Stimulated activated naive CD8-positive, alpha-beta T cell treated with anti-CD3 and anti-CD28 coated beads, Interleukin-15, Interleukin-2, amounts not matched to agents 100 ng/mL and 50 ng/mL, for 24 hours (primary cell): Measurements from ENCODE around the gene ST3GAL3.
"Not testable (repeated sequence)": the region's sequence is repeated elsewhere in the genome, so short reads cannot be mapped to it uniquely, and the experiment has no call there.

Experiments
- H3K27ac Mint-ChIP-seq: one replicate; pipeline ENCODE4 v1.8.0; 2021; ENCODE audit warnings: mild to moderate bottlenecking, mixed read lengths
- H3K27me3 Mint-ChIP-seq: one replicate; pipeline ENCODE4 v1.8.0; 2021; ENCODE audit warnings: mixed read lengths
- H3K36me3 Mint-ChIP-seq: one replicate; pipeline ENCODE4 v1.8.0; 2021; ENCODE audit warnings: low read depth, mixed read lengths
- H3K4me1 Mint-ChIP-seq: one replicate; pipeline ENCODE4 v1.8.0; 2021; ENCODE audit warnings: low read depth, mixed read lengths
- H3K4me3 Mint-ChIP-seq: one replicate; pipeline ENCODE4 v1.8.0; 2021; ENCODE audit warnings: mild to moderate bottlenecking, mixed read lengths
- H3K9me3 Mint-ChIP-seq: one replicate; pipeline ENCODE4 v1.8.0; 2021; ENCODE audit warnings: mixed read lengths

The ST3GAL3 gene

DNA sequence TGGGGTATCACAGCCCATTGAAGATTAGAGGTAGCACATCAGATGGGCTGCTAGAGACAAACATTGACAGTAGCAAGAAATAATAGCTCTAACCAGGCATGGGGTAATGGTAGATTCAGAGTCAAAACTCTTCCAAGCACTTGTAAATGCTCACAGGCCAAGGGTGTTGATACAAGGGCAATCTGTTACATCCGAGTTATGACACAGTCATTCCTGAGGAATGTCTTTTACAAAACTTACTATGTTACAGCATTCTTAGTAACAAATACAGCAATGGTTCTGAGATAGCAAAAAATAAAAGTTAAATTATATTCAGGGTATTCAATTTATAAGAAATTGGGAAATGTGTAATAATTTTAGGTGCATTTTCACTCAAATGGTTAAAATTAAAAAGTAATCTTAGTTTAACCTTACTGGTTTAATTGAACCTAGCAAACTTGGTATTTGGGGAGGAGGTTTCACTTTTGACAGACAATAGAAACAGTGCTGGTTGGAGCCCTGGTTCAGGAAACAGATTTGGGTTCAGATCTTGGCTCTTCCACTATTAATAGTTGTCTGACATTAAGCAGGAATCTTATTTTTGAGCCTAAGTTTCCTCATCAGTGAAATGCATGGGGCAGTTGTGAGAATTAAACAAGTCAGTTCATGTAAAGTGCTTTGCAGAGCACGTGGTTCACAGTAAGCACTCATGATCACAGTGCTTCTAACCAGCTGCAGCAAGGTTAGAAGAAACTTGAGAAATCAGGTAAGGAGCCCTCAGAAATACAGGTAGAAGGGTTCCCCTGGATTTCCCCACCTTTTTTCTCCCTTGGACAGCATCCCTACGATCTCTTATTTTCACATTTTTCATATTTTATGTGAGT, 4.4 kb downstream of the ST3GAL3 start:
- H3K4me3 Mint-ChIP-seq = no peak overlapping the region
- H3K4me1 Mint-ChIP-seq = peaks cover 17% of the 10 kb centered on the region
- no peaks in the 10 kb centered on the region for H3K9me3 Mint-ChIP-seq
- H3K27ac Mint-ChIP-seq = no peak overlapping the region
- H3K27me3 Mint-ChIP-seq = no peaks in the 10 kb centered on the region
- peaks cover 25% of the 10 kb centered on the region for H3K36me3 Mint-ChIP-seq

DNA sequence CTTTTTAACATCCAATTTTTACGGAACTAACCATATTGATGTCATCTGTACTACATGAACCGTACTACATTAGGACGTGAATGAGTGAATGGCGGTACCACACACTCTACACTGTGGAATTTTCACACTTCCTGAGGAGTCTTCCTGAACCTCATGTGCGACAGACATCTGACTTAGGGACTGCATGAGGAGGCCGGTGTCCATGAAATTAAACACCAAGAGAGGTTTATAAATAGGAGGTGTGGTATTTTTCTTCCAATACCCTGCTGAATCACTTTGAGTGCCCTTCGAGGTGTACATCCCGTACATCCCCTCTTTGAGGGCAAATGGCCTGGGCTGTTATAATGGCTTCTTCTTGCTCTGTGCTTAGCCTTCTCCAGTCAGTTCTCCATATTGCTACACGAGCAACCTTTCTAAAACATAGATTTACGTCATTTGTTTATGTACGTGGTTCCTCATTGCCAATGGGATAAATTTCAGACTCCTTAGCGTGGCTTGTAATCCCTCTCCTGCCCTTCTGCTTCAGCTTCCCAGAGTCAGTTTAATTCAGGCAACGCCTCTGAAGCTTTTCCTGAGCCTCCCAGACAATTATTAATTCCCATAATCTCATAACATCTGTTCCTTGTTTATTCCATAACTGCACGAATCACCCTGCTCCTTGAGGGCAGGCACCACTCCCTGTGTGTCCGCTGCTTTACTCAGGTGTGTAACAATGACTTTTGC, 9.4 kb downstream of the ST3GAL3 start:
- H3K27ac Mint-ChIP-seq = no peak overlapping the region
- peaks cover 12% of the 10 kb centered on the region for H3K36me3 Mint-ChIP-seq
- no peak overlapping the region for H3K4me3 Mint-ChIP-seq
- H3K4me1 Mint-ChIP-seq = no peaks in the 10 kb centered on the region
- no peaks in the 10 kb centered on the region for H3K27me3 Mint-ChIP-seq
- H3K9me3 Mint-ChIP-seq = no peaks in the 10 kb centered on the region

DNA sequence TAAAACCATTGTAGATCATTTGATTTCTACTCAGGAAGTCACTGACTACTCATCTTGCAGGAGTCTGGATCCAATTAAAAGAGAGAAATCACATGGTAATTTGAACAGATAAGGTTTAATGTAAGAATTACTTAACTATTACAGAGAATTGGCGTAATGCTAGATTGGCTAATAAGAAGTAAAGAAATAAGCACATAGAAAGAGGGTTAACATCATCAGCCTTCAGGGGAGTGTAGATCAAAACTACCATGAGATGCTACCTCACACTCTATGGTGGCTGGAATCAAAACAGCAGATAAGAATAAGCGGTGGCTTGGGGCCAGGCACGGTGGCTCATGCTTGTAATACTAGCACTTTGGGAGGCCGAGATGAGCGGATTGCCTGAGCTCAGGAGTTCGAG, 11.7 kb downstream of the ST3GAL3 start:
- Mint-ChIP-seq H3K4me1 (no peaks in the 10 kb centered on the region), H3K4me3 (no peak overlapping the region), H3K9me3 (no peaks in the 10 kb centered on the region), H3K27ac (no peak overlapping the region), H3K36me3 (peaks cover 14% of the 10 kb centered on the region), H3K27me3 (no peaks in the 10 kb centered on the region)

DNA sequence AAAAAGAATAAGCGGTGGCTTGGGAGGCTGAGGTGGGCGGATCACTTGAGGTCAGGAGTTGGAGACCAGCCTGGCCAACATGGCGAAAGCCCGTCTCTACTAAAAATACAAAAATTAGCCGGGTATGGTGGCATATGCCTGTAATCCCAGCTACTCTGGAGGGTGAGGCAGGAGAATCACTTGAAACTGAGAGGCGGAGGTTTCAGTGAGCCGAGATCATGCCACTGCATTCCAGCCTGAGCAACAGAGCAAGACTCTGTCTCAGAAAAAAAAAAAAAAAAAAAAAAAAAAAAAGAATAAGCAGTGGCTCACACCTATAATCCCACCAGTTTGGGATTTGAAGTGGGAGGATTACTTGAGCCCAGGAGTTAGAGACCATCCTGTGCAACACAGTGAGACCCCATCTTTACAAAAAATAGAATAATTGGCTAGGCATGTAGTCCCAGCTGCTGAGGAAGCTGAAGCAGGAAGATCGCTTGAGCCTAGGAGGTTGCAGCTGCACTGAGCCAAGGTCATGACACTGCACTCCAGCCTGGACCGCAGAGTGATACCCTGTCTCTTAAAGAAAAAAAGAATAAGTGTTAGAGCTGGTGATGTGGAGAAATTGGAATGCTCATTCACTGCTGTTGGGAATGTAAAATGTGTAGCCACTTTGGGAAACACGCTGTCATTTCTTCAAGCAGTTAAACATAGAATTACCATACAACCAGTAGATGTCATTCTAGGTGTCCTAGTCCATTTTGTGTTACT, 12.5 kb downstream of the ST3GAL3 start:
- not testable (repeated sequence) for H3K4me3 Mint-ChIP-seq

DNA sequence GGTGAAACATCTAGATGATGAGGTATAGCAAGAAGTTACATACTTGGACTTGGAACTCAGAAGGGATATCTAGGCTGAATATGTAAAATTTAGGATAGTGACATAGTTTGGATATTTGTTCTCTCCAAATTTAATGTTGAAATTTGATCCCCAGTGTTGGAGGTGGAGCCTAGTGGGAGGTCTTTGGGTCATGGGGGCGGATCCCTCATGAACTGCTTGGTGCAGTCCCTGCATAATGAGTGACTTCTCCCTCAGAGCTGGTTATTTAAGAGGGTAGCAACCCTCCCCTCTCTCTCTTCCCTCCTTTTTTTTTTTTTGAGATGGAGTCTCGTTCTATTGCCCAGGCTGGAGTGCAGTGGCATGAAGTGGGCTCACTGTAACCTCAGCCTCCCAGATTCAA, 15.5 kb downstream of the ST3GAL3 start:
- H3K27ac Mint-ChIP-seq = no peak overlapping the region
- peaks cover 6% of the 10 kb centered on the region for H3K36me3 Mint-ChIP-seq
- H3K9me3 Mint-ChIP-seq = no peaks in the 10 kb centered on the region
- H3K27me3 Mint-ChIP-seq = no peaks in the 10 kb centered on the region
- no peak overlapping the region for H3K4me3 Mint-ChIP-seq
- H3K4me1 Mint-ChIP-seq = no peaks in the 10 kb centered on the region

More for the DNA sequence above, 12.5 kb downstream of the ST3GAL3 start:
- not testable (repeated sequence) for H3K4me1 Mint-ChIP-seq, H3K27ac Mint-ChIP-seq, H3K27me3 Mint-ChIP-seq, H3K9me3 Mint-ChIP-seq
- H3K36me3 Mint-ChIP-seq = peaks cover 14% of the 10 kb centered on the region

DNA sequence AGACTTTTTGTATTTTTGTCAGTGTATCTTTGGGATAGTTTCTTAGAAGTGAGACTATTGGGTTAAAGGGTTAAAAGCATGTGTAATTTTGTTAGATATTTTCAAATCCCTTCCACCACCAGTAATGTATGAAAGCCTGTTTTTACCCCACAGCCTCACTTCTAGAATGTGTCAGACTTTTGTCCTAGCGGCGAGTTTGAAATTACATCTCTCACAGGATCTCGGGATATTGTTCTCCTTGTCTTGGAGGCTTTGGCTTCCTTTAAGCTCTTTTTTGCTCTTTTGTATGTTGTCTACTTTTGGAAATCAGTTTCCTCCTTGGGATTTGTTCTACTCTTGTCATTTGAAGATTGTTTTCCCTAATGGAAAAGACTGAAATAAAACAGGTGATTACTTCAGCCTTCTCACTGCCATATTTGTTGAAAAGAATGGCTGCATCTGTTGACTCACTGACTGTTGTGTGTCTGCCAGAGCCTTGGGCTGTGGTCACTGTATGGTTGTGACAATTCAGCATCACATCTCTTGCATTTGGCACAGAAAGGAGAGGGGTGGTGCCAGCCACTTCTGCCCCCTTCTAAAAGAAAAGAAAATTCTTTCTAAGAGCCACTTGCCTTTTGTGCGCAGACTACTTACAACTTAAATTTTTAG, 22.6 kb downstream of the ST3GAL3 start:
- Mint-ChIP-seq H3K27me3 (no peaks in the 10 kb centered on the region), H3K4me3 (no peak overlapping the region), H3K9me3 (no peaks in the 10 kb centered on the region), H3K4me1 (no peaks in the 10 kb centered on the region), H3K36me3 (no peaks in the 10 kb centered on the region), H3K27ac (no peak overlapping the region)

DNA sequence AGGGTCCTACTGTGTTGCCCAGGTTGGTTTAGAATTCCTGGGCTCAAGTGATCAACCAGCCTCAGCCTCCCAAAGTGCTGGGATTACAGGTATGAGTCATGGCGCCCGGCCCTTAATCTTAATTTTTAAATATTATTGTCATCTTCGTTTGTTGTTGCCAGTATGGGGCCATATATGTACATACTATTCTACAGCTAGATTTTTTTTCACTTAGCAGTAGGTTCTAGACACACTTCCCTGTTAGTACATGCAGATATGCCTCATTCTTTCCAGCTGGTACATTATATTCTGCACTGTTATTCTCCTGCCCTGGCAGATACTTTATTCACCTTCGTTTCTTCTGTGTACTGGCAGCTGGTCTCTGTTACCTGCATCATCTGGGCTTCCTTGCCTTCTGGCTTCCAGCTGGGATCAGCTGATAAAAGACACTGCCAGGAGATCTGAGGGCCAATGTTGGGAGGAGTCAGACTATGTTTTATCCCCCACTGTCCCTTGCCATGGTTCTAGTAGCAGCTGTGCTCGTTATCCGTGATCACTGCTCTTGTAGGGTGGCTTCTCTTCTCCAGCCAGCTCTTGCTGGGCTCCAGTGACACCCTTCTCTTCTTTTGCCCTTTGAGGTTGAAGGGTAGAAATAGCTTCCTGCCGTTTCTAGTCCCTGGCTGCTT, 24.7 kb downstream of the ST3GAL3 start:
- Mint-ChIP-seq H3K4me1 (no peaks in the 10 kb centered on the region), H3K9me3 (no peaks in the 10 kb centered on the region), H3K27me3 (no peaks in the 10 kb centered on the region), H3K36me3 (peaks cover 16% of the 10 kb centered on the region), H3K27ac (no peak overlapping the region), H3K4me3 (no peak overlapping the region)

DNA sequence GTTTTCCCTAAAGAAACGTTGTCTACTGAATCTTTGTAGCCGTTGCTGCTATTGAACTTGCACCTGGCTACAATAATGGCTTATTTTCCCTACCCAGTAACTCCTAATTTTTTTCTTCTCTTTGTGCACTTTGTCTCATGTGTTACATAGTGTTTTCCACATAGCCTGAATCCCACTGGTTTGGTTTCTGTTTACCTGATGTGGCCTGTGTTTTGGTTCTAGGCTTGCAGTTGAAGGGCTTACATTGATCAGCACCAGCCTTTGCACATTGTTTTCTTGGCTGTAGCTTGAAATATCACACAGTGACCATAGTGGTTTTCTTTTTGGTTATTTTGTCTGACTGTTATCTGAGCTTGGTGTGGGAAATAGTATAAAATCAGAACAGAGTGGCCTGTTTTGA, 29.5 kb downstream of the ST3GAL3 start:
- Mint-ChIP-seq H3K4me1 (no peaks in the 10 kb centered on the region), H3K27ac (no peak overlapping the region), H3K4me3 (no peak overlapping the region), H3K36me3 (peaks cover 17% of the 10 kb centered on the region), H3K9me3 (no peaks in the 10 kb centered on the region), H3K27me3 (no peaks in the 10 kb centered on the region)

DNA sequence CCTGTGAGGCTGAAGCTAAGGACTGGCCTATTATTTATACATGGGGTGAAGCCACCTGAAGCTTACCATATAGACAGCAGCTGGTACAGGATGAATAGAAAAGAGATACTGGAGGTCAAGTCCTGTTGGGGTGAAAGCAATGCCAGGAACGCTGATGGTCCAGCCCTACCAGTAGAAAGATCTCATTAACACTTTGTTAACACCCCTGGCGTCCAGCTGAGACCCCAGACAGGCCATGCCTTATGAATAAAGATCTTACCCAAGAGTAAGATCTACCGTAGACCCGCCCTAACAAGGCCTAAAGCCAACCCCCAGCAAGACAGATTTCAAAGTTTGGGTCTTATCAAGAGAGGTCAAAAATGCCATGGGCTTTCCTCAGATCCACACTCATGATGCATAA, 34.7 kb downstream of the ST3GAL3 start:
- H3K27ac Mint-ChIP-seq = no peak overlapping the region
- H3K36me3 Mint-ChIP-seq = peaks cover 19% of the 10 kb centered on the region
- H3K9me3 Mint-ChIP-seq = no peaks in the 10 kb centered on the region
- H3K4me3 Mint-ChIP-seq = no peak overlapping the region
- no peaks in the 10 kb centered on the region for H3K4me1 Mint-ChIP-seq
- H3K27me3 Mint-ChIP-seq = no peaks in the 10 kb centered on the region

DNA sequence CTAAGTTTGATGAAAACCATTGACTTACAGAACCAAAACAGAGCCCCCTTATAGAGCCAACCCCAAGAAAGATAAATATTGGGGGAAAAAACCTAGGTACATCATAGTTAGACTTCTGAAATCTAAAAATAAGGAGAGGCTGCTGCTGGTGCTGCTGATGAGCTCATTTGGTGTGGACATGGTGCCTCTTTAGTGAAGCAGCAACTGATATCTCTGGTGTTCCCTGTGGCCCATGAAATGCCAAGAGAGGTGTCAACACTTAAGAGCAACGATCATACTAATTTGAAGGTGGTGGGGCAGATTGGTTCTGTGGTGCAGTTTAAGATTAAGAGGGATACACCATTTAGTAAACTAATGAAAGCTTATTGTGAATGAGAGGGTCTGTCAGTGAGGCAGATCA, 35.9 kb downstream of the ST3GAL3 start:
- no peaks in the 10 kb centered on the region for H3K4me1 Mint-ChIP-seq
- H3K27ac Mint-ChIP-seq = no peak overlapping the region
- H3K4me3 Mint-ChIP-seq = no peak overlapping the region
- peaks cover 18% of the 10 kb centered on the region for H3K36me3 Mint-ChIP-seq
- no peaks in the 10 kb centered on the region for H3K9me3 Mint-ChIP-seq
- no peaks in the 10 kb centered on the region for H3K27me3 Mint-ChIP-seq

DNA sequence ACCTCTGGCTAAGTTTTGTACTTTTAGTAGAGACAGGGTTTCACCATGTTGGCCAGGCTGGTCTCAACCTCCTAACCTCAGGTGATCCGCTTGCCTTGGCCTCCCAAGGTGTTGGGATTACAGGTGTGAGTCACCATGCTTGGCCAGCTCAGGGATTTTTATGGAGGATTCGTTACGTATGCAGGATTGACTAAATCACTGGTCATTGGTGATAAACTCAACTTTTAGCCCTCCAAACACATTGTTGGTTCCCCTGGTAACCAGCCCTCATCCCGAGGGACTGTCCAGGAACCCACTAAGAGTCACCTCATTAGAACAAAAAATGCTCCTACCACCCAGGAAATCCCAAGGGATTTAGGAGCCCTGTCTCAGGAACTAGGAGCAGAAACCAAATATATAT, 40.4 kb downstream of the ST3GAL3 start:
- Mint-ChIP-seq H3K4me3 (no peak overlapping the region), H3K27ac (no peak overlapping the region), H3K27me3 (no peaks in the 10 kb centered on the region)

DNA sequence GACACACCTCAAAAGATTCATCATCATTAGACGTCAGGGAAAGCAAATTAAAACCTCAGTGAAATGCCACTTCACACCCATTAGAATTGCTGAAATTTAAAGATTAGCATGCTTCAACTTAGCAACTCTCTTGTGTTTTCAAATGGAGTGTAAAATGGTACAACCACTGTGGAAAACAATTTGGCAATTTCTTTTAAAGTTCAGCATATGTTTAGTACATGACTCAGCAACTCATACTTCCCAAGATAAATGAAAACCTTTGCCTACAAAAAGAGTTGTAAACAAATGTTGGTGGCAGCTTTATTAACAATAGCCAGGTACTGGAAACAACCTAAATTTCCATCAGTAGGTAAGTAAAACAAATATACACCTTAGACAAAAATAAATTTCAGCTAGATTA, 42.7 kb downstream of the ST3GAL3 start:
- peaks cover 9% of the 10 kb centered on the region for H3K36me3 Mint-ChIP-seq
- no peak overlapping the region for H3K4me3 Mint-ChIP-seq
- no peak overlapping the region for H3K27ac Mint-ChIP-seq
- H3K4me1 Mint-ChIP-seq = no peaks in the 10 kb centered on the region
- no peaks in the 10 kb centered on the region for H3K27me3 Mint-ChIP-seq
- H3K9me3 Mint-ChIP-seq = no peaks in the 10 kb centered on the region

More for the DNA sequence above, 40.4 kb downstream of the ST3GAL3 start:
- Mint-ChIP-seq H3K9me3 (no peaks in the 10 kb centered on the region), H3K4me1 (no peaks in the 10 kb centered on the region), H3K36me3 (peaks cover 11% of the 10 kb centered on the region)

DNA sequence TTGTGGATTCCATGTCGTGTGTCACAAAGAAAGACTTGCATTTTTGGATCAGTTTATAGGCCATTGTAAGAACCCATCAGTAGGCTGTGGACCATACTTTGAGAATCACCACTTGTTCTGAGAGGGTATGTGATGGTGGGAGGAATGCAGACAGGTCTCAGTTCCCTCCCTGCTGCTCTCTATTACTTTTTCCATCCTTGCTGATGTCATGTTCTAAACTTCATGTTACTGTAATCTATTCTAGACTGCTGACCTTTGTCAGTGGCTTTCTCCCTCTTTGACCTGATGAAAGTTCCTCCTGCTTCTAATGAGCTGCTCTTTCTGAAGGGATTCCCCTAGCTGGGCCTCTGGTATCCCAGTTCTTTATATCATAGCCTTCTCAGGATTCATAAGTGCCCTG, 46.1 kb downstream of the ST3GAL3 start:
- Mint-ChIP-seq H3K36me3 (peaks cover 3% of the 10 kb centered on the region), H3K4me1 (no peaks in the 10 kb centered on the region), H3K4me3 (no peak overlapping the region), H3K27ac (no peak overlapping the region), H3K27me3 (no peaks in the 10 kb centered on the region), H3K9me3 (no peaks in the 10 kb centered on the region)

DNA sequence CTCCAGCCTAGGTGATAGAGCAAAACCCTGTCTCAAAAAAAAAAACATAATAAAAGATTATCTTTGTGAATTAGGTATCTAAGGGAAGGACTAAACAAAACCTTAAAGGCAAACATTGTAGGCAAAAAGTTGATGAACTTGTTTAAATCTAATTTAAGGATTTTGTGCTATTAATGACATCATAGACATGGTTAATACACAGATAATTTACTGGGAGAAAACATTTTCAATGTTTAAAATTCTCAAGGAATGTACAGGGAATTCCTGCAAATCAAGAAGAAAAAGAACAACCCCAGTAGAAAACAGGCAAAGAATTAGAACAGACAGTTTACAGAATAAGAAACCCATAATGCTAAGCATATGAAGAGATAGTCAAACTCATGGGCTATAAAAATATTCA, 47.6 kb downstream of the ST3GAL3 start:
- no peak overlapping the region for H3K4me3 Mint-ChIP-seq
- H3K27ac Mint-ChIP-seq = no peak overlapping the region
- H3K27me3 Mint-ChIP-seq = no peaks in the 10 kb centered on the region
- H3K4me1 Mint-ChIP-seq = no peaks in the 10 kb centered on the region
- H3K36me3 Mint-ChIP-seq = peaks cover 3% of the 10 kb centered on the region
- H3K9me3 Mint-ChIP-seq = no peaks in the 10 kb centered on the region
